K562 (cell line): Measurements from ENCODE around the gene SEC16A. TPM values are rescaled to one million over a fixed set of nuclear protein-coding genes. Genes with fewer than 3 reads are reported as not detected.

ENCODE experiments used
- ARID1B ChIP-seq: fragments of 450-650 bp; IDR thresholded peaks from 2 replicates; pipeline ENCODE4 v1.6.1; 2016; ENCODE audit warnings: antibody characterized with exemption, mild to moderate bottlenecking, inconsistent platforms
- BCL6 ChIP-seq: fragments of 250-450 bp; sonication (Bioruptor Pico); IDR thresholded peaks from 2 replicates; pipeline ENCODE4 v1.4.0; 2020
- CREB1 ChIP-seq, 2 experiments: sonication (generic) in 1 of 2; formaldehyde crosslinking in 1 of 2; IDR thresholded peaks; 2 replicates each; pipeline versions ENCODE4 v1.6.1 to v1.8.0; 2012 to 2022; ENCODE audit warnings: inconsistent platforms in 1 of 2, mild to moderate bottlenecking in 1 of 2, missing genetic modification reagents in 1 of 2, moderate library complexity in 1 of 2
- ERF ChIP-seq: fragments of 450-650 bp; formaldehyde crosslinking; IDR thresholded peaks from 2 replicates; pipeline ENCODE4 v1.4.0; 2020; ENCODE audit warnings: mild to moderate bottlenecking, mixed read lengths
- FOXK1 ChIP-seq: sonication (generic); formaldehyde crosslinking; IDR thresholded peaks from 2 replicates; pipeline ENCODE4 v1.8.0; 2022; ENCODE audit warnings: missing genetic modification reagents, mild to moderate bottlenecking, borderline replicate concordance
- GMEB1 ChIP-seq: fragments of 250-450 bp; sonication (Bioruptor Pico); IDR thresholded peaks from 2 replicates; pipeline ENCODE4 v1.4.0; 2020; ENCODE audit warnings: mild to moderate bottlenecking
- HMGXB4 ChIP-seq: sonication (generic); formaldehyde crosslinking; IDR thresholded peaks from 2 replicates; pipeline ENCODE4 v1.8.1; 2023; ENCODE audit warnings: mild to moderate bottlenecking, missing genetic modification reagents
- MAX ChIP-seq: sonication (generic); formaldehyde crosslinking; IDR thresholded peaks from 2 replicates; pipeline ENCODE4 v1.9.0; 2022; ENCODE audit warnings: mild to moderate bottlenecking, missing genetic modification reagents
- MTA3 ChIP-seq: fragments of 450-650 bp; formaldehyde crosslinking; IDR thresholded peaks from 2 replicates; pipeline ENCODE4 v1.6.1; 2017; ENCODE audit warnings: mild to moderate bottlenecking, borderline replicate concordance
- MYC ChIP-seq, 2 experiments: fragments of 250-450 bp in 1 of 2; sonication (Bioruptor Pico) in 1 of 2; IDR thresholded peaks; 2 replicates each; pipeline versions ENCODE4 v1.5.1 to v1.6.1; 2012 to 2021; ENCODE audit warnings: low read depth in 2 of 2, borderline replicate concordance in 1 of 2, improper control_type of control experiment in 1 of 2, low read length in 1 of 2, mild to moderate bottlenecking in 1 of 2, moderate library complexity in 1 of 2
- NR3C1 ChIP-seq: sonication (generic); formaldehyde crosslinking; IDR thresholded peaks from 2 replicates; pipeline ENCODE4 v1.8.1; 2022; ENCODE audit warnings: missing genetic modification reagents
- PML ChIP-seq: IDR thresholded peaks from 2 replicates; pipeline ENCODE4 v1.6.1; 2012; ENCODE audit warnings: low read length, inconsistent platforms
- RBFOX2 ChIP-seq: fragments of 200-400 bp; formaldehyde crosslinking; IDR thresholded peaks from 2 replicates; pipeline ENCODE4 v1.6.1; 2017; ENCODE audit warnings: low read depth, mild to moderate bottlenecking, low read length, moderate library complexity
- RFX5 ChIP-seq: IDR thresholded peaks from 2 replicates; pipeline ENCODE4 v1.6.1; 2011; ENCODE audit warnings: low read depth, mild to moderate bottlenecking, improper control_type of control experiment, low read length
- SUPT5H ChIP-seq: fragments of 450-650 bp; IDR thresholded peaks from 2 replicates; pipeline ENCODE4 v1.6.1; 2016
- THRAP3 ChIP-seq: fragments of 450-650 bp; IDR thresholded peaks from 2 replicates; pipeline ENCODE4 v1.6.1; 2016; ENCODE audit warnings: mild to moderate bottlenecking, inconsistent platforms, borderline replicate concordance
- ZBTB1 ChIP-seq: sonication (generic); formaldehyde crosslinking; IDR thresholded peaks from 2 replicates; pipeline ENCODE4 v1.8.1; 2023; ENCODE audit warnings: missing genetic modification reagents, low read depth, mild to moderate bottlenecking, borderline replicate concordance
- ZBTB2 ChIP-seq: fragments of 450-650 bp; IDR thresholded peaks from 2 replicates; pipeline ENCODE4 v1.6.1; 2016; ENCODE audit warnings: antibody characterized with exemption
- ZBTB9 ChIP-seq: fragments of 450-650 bp; formaldehyde crosslinking; IDR thresholded peaks from 2 replicates; pipeline ENCODE4 v1.4.0; 2020; ENCODE audit warnings: mild to moderate bottlenecking, moderate library complexity
- ZFPM2 ChIP-seq: fragments of 250-450 bp; sonication (Bioruptor Pico); IDR thresholded peaks from 2 replicates; pipeline ENCODE4 v1.5.1; 2022; ENCODE audit warnings: mild to moderate bottlenecking
- polyA plus RNA-seq, 8 experiments: library from polyadenylated mRNA; depleted of rRNA in 4 of 8; stranded (reverse) in 5 of 8; unstranded in 3 of 8; fragments of >200 nt; fragmentation: Nextera tagmentation in 2 of 8; fragmentation: Illumina TruSeq in 1 of 8; extraction: Ambion mirVana in 2 of 8; extraction: Trizol in 1 of 8; gene quantifications; 2 replicates each; pipeline versions ENCODE4 v1.2.1 to v1.2.3, GENCODE V29; 2011 to 2014; ENCODE audit warnings: inconsistent platforms in 1 of 8, missing spikeins in 1 of 8
- total RNA-seq, 7 experiments: library from RNA; depleted of rRNA in 6 of 7; stranded (reverse); fragments of >200 nt in 6 of 7; fragmentation: Illumina TruSeq in 2 of 7; extraction: Trizol in 2 of 7; gene quantifications; 2 replicates each; pipeline versions ENCODE4 v1.2.1 to v1.2.3, GENCODE V29; 2011 to 2021; ENCODE audit warnings: low replicate concordance in 1 of 7

Gene SEC16A
- total and polyA plus RNA-seq, 9 of the 15 experiments (the other 6 are each of a cell fraction or from before 2014, with no cell fraction given): 8.3 to 62.8 (median 14.0) TPM

- TF ChIP-seq MAX (CRISPR knock-in tag): peak; percentile 70
- TF ChIP-seq NR3C1 (CRISPR knock-in tag): no peak
- TF ChIP-seq ERF (CRISPR knock-in tag): 0 out of 2 replicates have a peak, but pooled peaks have one; percentile 45
- TF ChIP-seq BCL6 (CRISPR knock-in tag): no peak
- 0 out of 2 replicates have a peak, but pooled peaks have one; percentile 6 for TF ChIP-seq ARID1B
- no peak for TF ChIP-seq FOXK1 (CRISPR knock-in tag)
- TF ChIP-seq MTA3: peak; percentile 40; the same call in 1 of the 2 replicates
- TF ChIP-seq CREB1 (IDR thresholded peaks at IDR 0.05): peak; percentile 87
- peak; percentile 94 for TF ChIP-seq CREB1 (CRISPR knock-in tag; IDR thresholded peaks at IDR 0.05)
- peak; percentile 65 for TF ChIP-seq PML
- peak; percentile 60; the same call in 1 of the 2 replicates for TF ChIP-seq GMEB1
- TF ChIP-seq THRAP3: no peak
- TF ChIP-seq HMGXB4: no peak; the same call in 1 of the 2 replicates
- TF ChIP-seq ZFPM2 (CRISPR knock-in tag): no peak
- TF ChIP-seq RBFOX2: peak; percentile 87
- no peak for TF ChIP-seq RFX5
- no peak for TF ChIP-seq ZBTB1 (CRISPR knock-in tag)
- TF ChIP-seq MYC (IDR thresholded peaks at IDR 0.05; ENCODE audit: low read depth, low read length): peak; percentile 95
- peak; percentile 62; the same call in 1 of the 2 replicates for TF ChIP-seq MYC (CRISPR knock-in tag; IDR thresholded peaks at IDR 0.05; ENCODE audit: borderline replicate concordance, low read depth)
- TF ChIP-seq SUPT5H: peak; percentile 96
- no peak for TF ChIP-seq ZBTB2
- no peak for TF ChIP-seq ZBTB9 (CRISPR knock-in tag)
These were observed 72.1 kb downstream of the SEC16A start, which contains the start of the genes ENTR1 and PMPCA (continued) for GRCh38 chr9:136410500-136411287.
